Measurements from ENCODE around the gene AMPD3. TPM values are rescaled to one million over a fixed set of nuclear protein-coding genes. Genes with fewer than 3 reads are reported as not detected.

Gene AMPD3
- total RNA-seq, 1 experiment from 2014 or later = 0.19 TPM

DNA sequence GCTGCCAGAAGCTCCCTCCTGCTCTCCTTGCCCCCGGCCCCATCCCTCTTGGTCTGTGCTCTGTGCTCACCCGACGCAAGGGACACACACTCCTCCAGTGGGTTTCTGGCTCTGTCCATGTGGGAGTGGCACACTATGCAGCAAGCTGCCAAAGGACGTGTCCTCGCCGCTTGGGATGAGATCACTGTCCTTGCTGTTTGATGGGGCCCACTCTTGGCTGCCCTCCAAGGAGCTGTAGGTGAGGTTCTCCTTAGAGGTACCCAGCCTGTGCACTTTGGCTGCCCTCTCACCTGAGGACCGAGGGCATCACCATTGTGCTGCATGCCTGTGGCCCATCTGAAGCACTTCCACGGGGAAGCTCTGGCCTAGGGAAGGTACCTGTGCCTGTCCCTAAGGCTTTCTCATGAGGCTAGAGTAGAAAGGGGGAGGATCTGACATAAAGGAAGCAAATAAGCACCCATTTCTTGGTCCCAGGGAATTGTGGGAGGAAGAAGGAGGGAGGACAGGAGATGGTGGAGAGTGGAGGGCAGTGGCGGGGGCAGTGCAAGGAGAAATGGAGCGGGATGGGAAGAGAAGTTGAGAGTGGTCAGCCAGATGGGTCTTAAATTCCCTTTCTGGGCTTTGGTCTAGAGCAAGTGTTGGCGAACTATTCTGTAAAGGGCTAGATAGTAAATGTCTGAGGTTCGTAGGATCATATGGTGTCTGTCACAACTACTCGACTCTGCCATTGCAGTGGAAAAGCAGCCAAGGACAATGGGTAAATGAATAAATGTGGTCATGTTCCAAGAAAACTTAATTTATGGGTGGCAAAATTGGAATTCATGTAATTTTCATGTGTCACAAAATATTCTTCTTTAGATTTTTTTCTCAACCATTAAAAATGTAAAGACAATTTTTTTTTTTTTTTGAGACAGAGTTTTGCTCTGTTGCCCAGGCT is 47.0 kb upstream of the AMPD3 start:
- Histone ChIP-seq H3K4me3 (ENCODE audit: low read depth, low read length, poor library complexity, severe bottlenecking) (no peak overlapping the region), H3K36me3 (ENCODE audit: insufficient read depth, low read length, poor library complexity, severe bottlenecking) (no peaks in the 10 kb centered on the region), H3K27me3 (replicated peaks; ENCODE audit: insufficient read depth, low read depth, low read length, poor library complexity) (no peaks in the 10 kb centered on the region), H3K9me3 (ENCODE audit: low read depth, low read length, poor library complexity, severe bottlenecking) (no peaks in the 10 kb centered on the region), H3K4me1 (ENCODE audit: insufficient read depth, low read length, poor library complexity, severe bottlenecking) (peaks cover 16% of the 10 kb centered on the region), H3K27ac (ENCODE audit: low read depth, low read length, poor library complexity, severe bottlenecking) (no peak overlapping the region)
- POLR2A ChIA-PET (ENCODE audit: low non-redundant PET) = no interaction called here
- no TSS peak for BruUV-seq (replicated peaks)
- intact Hi-C loops (cut with micrococcal nuclease; ENCODE audit: unreplicated experiment) = loop anchor here (2.0 to 5.0 kb wide), 2 partner anchors 149 to 243 kb away; no protein-coding TSS in a partner anchor
- TF ChIP-seq, protein P1, sequence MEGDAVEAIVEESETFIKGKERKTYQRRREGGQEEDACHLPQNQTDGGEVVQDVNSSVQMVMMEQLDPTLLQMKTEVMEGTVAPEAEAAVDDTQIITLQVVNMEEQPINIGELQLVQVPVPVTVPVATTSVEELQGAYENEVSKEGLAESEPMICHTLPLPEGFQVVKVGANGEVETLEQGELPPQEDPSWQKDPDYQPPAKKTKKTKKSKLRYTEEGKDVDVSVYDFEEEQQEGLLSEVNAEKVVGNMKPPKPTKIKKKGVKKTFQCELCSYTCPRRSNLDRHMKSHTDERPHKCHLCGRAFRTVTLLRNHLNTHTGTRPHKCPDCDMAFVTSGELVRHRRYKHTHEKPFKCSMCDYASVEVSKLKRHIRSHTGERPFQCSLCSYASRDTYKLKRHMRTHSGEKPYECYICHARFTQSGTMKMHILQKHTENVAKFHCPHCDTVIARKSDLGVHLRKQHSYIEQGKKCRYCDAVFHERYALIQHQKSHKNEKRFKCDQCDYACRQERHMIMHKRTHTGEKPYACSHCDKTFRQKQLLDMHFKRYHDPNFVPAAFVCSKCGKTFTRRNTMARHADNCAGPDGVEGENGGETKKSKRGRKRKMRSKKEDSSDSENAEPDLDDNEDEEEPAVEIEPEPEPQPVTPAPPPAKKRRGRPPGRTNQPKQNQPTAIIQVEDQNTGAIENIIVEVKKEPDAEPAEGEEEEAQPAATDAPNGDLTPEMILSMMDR (conservative IDR thresholded peaks at IDR 0.05; ENCODE audit: low read depth, low read length) = no peak
- no peak for TF ChIP-seq EZH2 (IDR thresholded peaks at IDR 0.05; ENCODE audit: borderline replicate concordance, low read depth, low read length, poor library complexity, severe bottlenecking)
- DNase-seq (ENCODE audit: low spot score) = no peak
- CTCF ChIA-PET = no interaction called here

DNA sequence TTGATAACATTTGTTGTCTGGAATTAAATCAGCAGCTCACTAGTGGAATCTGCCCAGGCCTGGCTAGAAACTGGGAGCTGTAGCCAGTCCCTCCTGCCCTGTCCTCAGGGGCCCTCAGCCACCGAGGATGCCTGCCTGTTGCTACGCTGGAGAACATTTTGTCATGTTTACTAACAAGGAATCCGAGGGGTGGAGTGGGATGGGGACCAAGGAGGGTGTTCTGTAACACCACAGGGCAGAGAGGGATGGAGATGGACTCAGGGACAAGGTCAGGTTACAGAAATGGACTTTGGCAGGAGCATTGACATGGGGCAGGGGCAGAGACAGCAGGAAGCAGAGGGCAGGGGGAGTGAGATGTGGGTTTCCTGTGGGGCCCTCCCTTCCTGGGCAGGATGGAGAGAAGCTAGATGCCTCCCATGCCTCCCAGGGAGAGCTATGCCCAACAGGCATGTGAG is 45.8 kb upstream of the AMPD3 start:
- BruUV-seq (replicated peaks) = no TSS peak
- intact Hi-C loops (cut with micrococcal nuclease; ENCODE audit: unreplicated experiment) = loop anchor here (5.0 kb wide), 1 partner anchor 148 kb away; no protein-coding TSS in a partner anchor
- H3K27ac ChIP-seq (ENCODE audit: low read depth, low read length, poor library complexity, severe bottlenecking) = no peak overlapping the region
- no peaks in the 10 kb centered on the region for H3K36me3 ChIP-seq (ENCODE audit: insufficient read depth, low read length, poor library complexity, severe bottlenecking)
- H3K27me3 ChIP-seq (replicated peaks; ENCODE audit: insufficient read depth, low read depth, low read length, poor library complexity) = no peaks in the 10 kb centered on the region
- no peaks in the 10 kb centered on the region for H3K9me3 ChIP-seq (ENCODE audit: low read depth, low read length, poor library complexity, severe bottlenecking)
- no peak for TF ChIP-seq EZH2 (IDR thresholded peaks at IDR 0.05; ENCODE audit: borderline replicate concordance, low read depth, low read length, poor library complexity, severe bottlenecking)
- TF ChIP-seq, protein P1 (conservative IDR thresholded peaks at IDR 0.05; ENCODE audit: low read depth, low read length) = no peak
- ChIA-PET POLR2A (ENCODE audit: low non-redundant PET) (interaction anchor here (0.5 kb wide), 1 partner anchor 42 kb away, joined by 3 read pairs; no protein-coding TSS in a partner anchor), CTCF (interaction anchor here (0.7 kb wide), 1 partner anchor 375 kb away, joined by 5 read pairs; no protein-coding TSS in a partner anchor)
- no peak for DNase-seq (ENCODE audit: low spot score)
- peaks cover 24% of the 10 kb centered on the region for H3K4me1 ChIP-seq (ENCODE audit: insufficient read depth, low read length, poor library complexity, severe bottlenecking)
- H3K4me3 ChIP-seq (ENCODE audit: low read depth, low read length, poor library complexity, severe bottlenecking) = no peak overlapping the region

DNA sequence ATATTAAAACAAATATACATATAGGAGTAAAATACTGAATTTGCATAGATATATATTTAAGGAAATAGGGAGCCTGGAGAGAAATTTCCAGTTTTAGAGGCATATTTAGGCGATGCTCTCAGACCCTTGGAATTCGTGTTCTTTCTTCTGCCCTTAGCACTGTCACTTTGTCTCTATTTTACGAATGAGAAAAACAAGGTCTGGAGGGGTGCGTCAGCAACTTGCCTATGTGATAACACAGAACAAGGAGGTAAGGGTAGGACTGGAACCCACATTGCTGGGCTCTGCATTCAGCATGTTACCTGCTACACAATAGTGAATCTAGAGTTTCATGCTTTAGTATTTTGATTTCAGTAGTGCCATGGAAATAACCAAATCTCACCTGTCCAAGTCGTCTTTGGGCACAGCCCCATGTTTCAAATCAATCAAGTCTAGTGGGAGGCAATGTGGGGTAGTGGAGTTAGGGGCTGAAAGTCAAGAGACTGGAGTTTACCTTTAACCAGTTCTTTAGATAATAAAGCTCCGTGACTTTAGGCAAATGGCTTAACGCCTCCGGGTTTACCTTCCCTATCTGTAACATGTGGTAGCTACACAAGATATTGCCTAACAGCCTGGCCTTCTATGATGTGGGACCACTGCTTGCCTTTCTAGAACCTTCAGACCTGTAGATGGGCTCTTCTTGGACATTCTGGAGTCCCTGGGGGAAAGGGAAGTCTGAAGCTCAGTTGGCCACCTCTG is 44.8 kb upstream of the AMPD3 start:
- BruUV-seq (replicated peaks) = no TSS peak
- Histone ChIP-seq H3K4me1 (ENCODE audit: insufficient read depth, low read length, poor library complexity, severe bottlenecking) (peaks cover 29% of the 10 kb centered on the region), H3K9me3 (ENCODE audit: low read depth, low read length, poor library complexity, severe bottlenecking) (no peaks in the 10 kb centered on the region), H3K4me3 (ENCODE audit: low read depth, low read length, poor library complexity, severe bottlenecking) (no peak overlapping the region), H3K27ac (ENCODE audit: low read depth, low read length, poor library complexity, severe bottlenecking) (no peak overlapping the region), H3K36me3 (ENCODE audit: insufficient read depth, low read length, poor library complexity, severe bottlenecking) (no peaks in the 10 kb centered on the region), H3K27me3 (replicated peaks; ENCODE audit: insufficient read depth, low read depth, low read length, poor library complexity) (no peaks in the 10 kb centered on the region)
- TF ChIP-seq EZH2 (IDR thresholded peaks at IDR 0.05; ENCODE audit: borderline replicate concordance, low read depth, low read length, poor library complexity, severe bottlenecking) = no peak
- TF ChIP-seq, protein P1 (conservative IDR thresholded peaks at IDR 0.05; ENCODE audit: low read depth, low read length) = no peak
- ChIA-PET CTCF (no interaction called here), POLR2A (ENCODE audit: low non-redundant PET) (no interaction called here)
- intact Hi-C loops (cut with micrococcal nuclease; ENCODE audit: unreplicated experiment) = no loop called here
- DNase-seq (ENCODE audit: low spot score) = no peak
